CD4-positive, alpha-beta memory T cell (primary cell): ENCODE measurements around the gene FBXW5. TPM values are rescaled to one million over a fixed set of nuclear protein-coding genes. Genes with fewer than 3 reads are reported as not detected.
A peak's percentile ranks its signal among the peaks of the same experiment; 100 is the strongest.

Source experiments
- CTCF ChIA-PET: fragments of 350-600 bp; sonication (Branson Sonifier 250); formaldehyde crosslinking; loops from one replicate; lab custom pipeline; 2021; ENCODE audit warnings: inconsistent platforms; ENCODE audit not compliant: partially characterized antibody; lab: Charles Lee
- POLR2A ChIA-PET: fragments of 350-600 bp; sonication (Branson Sonifier 250); formaldehyde crosslinking; loops from one replicate; lab custom pipeline; 2021; ENCODE audit not compliant: partially characterized antibody; lab: Charles Lee
- DNase-seq, 5 donors: peaks; one replicate each; pipeline versions ENCODE4 v3.0.0 to v3.0.0-alpha.2; 2020 to 2022; ENCODE audit warnings: mixed read lengths in 1 of 5
- H3K27ac ChIP-seq: one replicate; pipeline ENCODE4 v1.7.0; 2013; ENCODE audit warnings: low read depth, low read length
- H3K27me3 ChIP-seq: 2 replicates; pipeline ENCODE4 v1.7.0; 2013; ENCODE audit warnings: mild to moderate bottlenecking, low read length, moderate library complexity; ENCODE audit not compliant: insufficient read depth
- H3K36me3 ChIP-seq: 2 replicates; pipeline ENCODE4 v1.7.0; 2013; ENCODE audit warnings: mild to moderate bottlenecking, low read length, moderate library complexity; ENCODE audit not compliant: insufficient read depth
- H3K4me1 ChIP-seq: 2 replicates; pipeline ENCODE4 v1.7.0; 2013; ENCODE audit warnings: mild to moderate bottlenecking, low read length, moderate library complexity; ENCODE audit not compliant: insufficient read depth
- H3K4me3 ChIP-seq, 2 donors: one replicate each; pipeline ENCODE4 v1.7.0; 2013; ENCODE audit warnings: low read length in 2 of 2, mild to moderate bottlenecking in 1 of 2
- H3K9me3 ChIP-seq, 2 donors: one replicate each; pipeline ENCODE4 v1.7.0; 2013; ENCODE audit warnings: low read length in 2 of 2, control low read depth in 1 of 2; ENCODE audit not compliant: control insufficient read depth in 1 of 2
- H3K27ac Mint-ChIP-seq, 7 donors: one replicate each; pipeline ENCODE4 v1.8.0; 2020 to 2021; ENCODE audit warnings: mixed read lengths in 7 of 7, mild to moderate bottlenecking in 6 of 7, inconsistent platforms in 3 of 7, moderate library complexity in 3 of 7
- H3K27me3 Mint-ChIP-seq, 2 donors: one replicate each; pipeline ENCODE4 v1.8.0; 2020 to 2021; ENCODE audit warnings: mixed read lengths in 2 of 2
- H3K36me3 Mint-ChIP-seq, 2 donors: one replicate each; pipeline ENCODE4 v1.8.0; 2020 to 2021; ENCODE audit warnings: mixed read lengths in 2 of 2, inconsistent platforms in 1 of 2, mild to moderate bottlenecking in 1 of 2
- H3K4me1 Mint-ChIP-seq, 4 donors: one replicate each; pipeline ENCODE4 v1.8.0; 2020 to 2021; ENCODE audit warnings: mixed read lengths in 4 of 4, mild to moderate bottlenecking in 1 of 4
- H3K4me3 Mint-ChIP-seq, 8 donors: one replicate each; pipeline ENCODE4 v1.8.0; 2020 to 2021; ENCODE audit warnings: mixed read lengths in 8 of 8, mild to moderate bottlenecking in 7 of 8, moderate library complexity in 6 of 8, inconsistent platforms in 3 of 8
- H3K9me3 Mint-ChIP-seq, 8 donors: one replicate each; pipeline ENCODE4 v1.8.0; 2020 to 2021; ENCODE audit warnings: mixed read lengths in 8 of 8, mild to moderate bottlenecking in 5 of 8, inconsistent platforms in 3 of 8, moderate library complexity in 1 of 8
- intact Hi-C: fragments of 100-400 bp; cut with micrococcal nuclease; formaldehyde crosslinking; loops from one replicate; pipeline ENCODE4 v1.15.1; 2023
- polyA plus RNA-seq, 2 donors: library from polyadenylated mRNA; unstranded; fragments of 300-500 nt; fragmentation: Illumina TruSeq; gene quantifications; one replicate each; pipeline ENCODE4 v1.2.3, GENCODE V29; 2021
- total RNA-seq, 2 experiments: library from RNA; stranded (reverse); gene quantifications; one replicate each; pipeline ENCODE4 v1.2.3, GENCODE V29; 2021

The FBXW5 gene
- total and polyA plus RNA-seq, 4 experiments from 2014 or later, result 98.6 to 160 (median 122) TPM

GRCh38 chr9:136927343-136928271 lies 16.9 kb downstream of the FBXW5 start:
- H3K4me1 Mint-ChIP-seq, result peaks cover 0 to 10% (median 3%) of the 10 kb centered on the region in 4 donors
- H3K36me3 Mint-ChIP-seq, result peaks cover 7 to 26% of the 10 kb centered on the region in 2 donors
- H3K4me3 Mint-ChIP-seq, result no peak overlapping the region
- no peak overlapping the region for H3K4me3 ChIP-seq
- ChIA-PET POLR2A (no interaction called here), CTCF (interaction anchor here (1.1 to 1.4 kb wide), 2 partner anchors 25 to 30 kb away, joined by 3 read pairs; no protein-coding TSS in a partner anchor)
- no peaks in the 10 kb centered on the region for H3K27me3 ChIP-seq
- no peaks in the 10 kb centered on the region for H3K9me3 ChIP-seq
- H3K27ac ChIP-seq, result no peak overlapping the region
- intact Hi-C loops, result no loop called here
- H3K9me3 Mint-ChIP-seq, result no peaks in the 10 kb centered on the region
- no peak for DNase-seq
- H3K36me3 ChIP-seq, result peaks cover 22% of the 10 kb centered on the region
- no peaks in the 10 kb centered on the region for H3K4me1 ChIP-seq
- H3K27ac Mint-ChIP-seq, result peak overlapping the region in 3 of 7 donors; percentile 27 to 88 (median 48)
- no peaks in the 10 kb centered on the region for H3K27me3 Mint-ChIP-seq

- Histone ChIP-seq H3K9me3 (no peaks in the 10 kb centered on the region), H3K27me3 (no peaks in the 10 kb centered on the region), H3K4me1 (no peaks in the 10 kb centered on the region), H3K27ac (no peak overlapping the region), H3K4me3 (no peak overlapping the region), H3K36me3 (peaks cover 28% of the 10 kb centered on the region)
- no peak overlapping the region for H3K4me3 Mint-ChIP-seq
- CTCF ChIA-PET, result interaction anchor here (1.0 to 1.4 kb wide), 3 partner anchors 24 to 84 kb away, joined by 3 to 4 read pairs (median 3); partner anchors contain the start of gene AJM1
- peaks cover 0 to 10% (median 5%) of the 10 kb centered on the region in 4 donors for H3K4me1 Mint-ChIP-seq
- no peaks in the 10 kb centered on the region for H3K27me3 Mint-ChIP-seq
- intact Hi-C loops, result no loop called here
- POLR2A ChIA-PET, result no interaction called here
- no peaks in the 10 kb centered on the region for H3K9me3 Mint-ChIP-seq
- H3K36me3 Mint-ChIP-seq, result peaks cover 7 to 31% of the 10 kb centered on the region in 2 donors
- no peak for DNase-seq
- H3K27ac Mint-ChIP-seq, result no peak overlapping the region
Observed at GRCh38 chr9:136926749-136927148, 17.8 kb downstream of the FBXW5 start.

GRCh38 chr9:136926154-136926704 lies 18.3 kb downstream of the FBXW5 start:
- Mint-ChIP-seq H3K27ac (no peak overlapping the region), H3K4me3 (no peak overlapping the region), H3K4me1 (peaks cover 0 to 10% (median 5%) of the 10 kb centered on the region in 4 donors), H3K27me3 (no peaks in the 10 kb centered on the region), H3K36me3 (peaks cover 7 to 31% of the 10 kb centered on the region in 2 donors), H3K9me3 (no peaks in the 10 kb centered on the region)
- no peaks in the 10 kb centered on the region for H3K27me3 ChIP-seq
- no peaks in the 10 kb centered on the region for H3K4me1 ChIP-seq
- H3K9me3 ChIP-seq, result no peaks in the 10 kb centered on the region
- no peak for DNase-seq
- ChIA-PET POLR2A (no interaction called here), CTCF (interaction anchor here (1.0 to 1.4 kb wide), 3 partner anchors 23 to 84 kb away, joined by 3 to 4 read pairs (median 3); partner anchors contain the start of gene AJM1)
- no peak overlapping the region for H3K27ac ChIP-seq
- intact Hi-C loops, result no loop called here
- H3K4me3 ChIP-seq, result no peak overlapping the region
- peaks cover 32% of the 10 kb centered on the region for H3K36me3 ChIP-seq

GRCh38 chr9:136925414-136926153 lies 19.0 kb downstream of the FBXW5 start:
- Mint-ChIP-seq H3K27me3 (no peaks in the 10 kb centered on the region), H3K4me3 (no peak overlapping the region), H3K9me3 (no peaks in the 10 kb centered on the region), H3K4me1 (peaks cover 0 to 10% (median 5%) of the 10 kb centered on the region in 4 donors), H3K36me3 (peaks cover 7 to 34% of the 10 kb centered on the region in 2 donors), H3K27ac (no peak overlapping the region)
- Histone ChIP-seq H3K4me3 (no peak overlapping the region), H3K4me1 (no peaks in the 10 kb centered on the region), H3K36me3 (peaks cover 39% of the 10 kb centered on the region), H3K27ac (no peak overlapping the region), H3K9me3 (no peaks in the 10 kb centered on the region), H3K27me3 (no peaks in the 10 kb centered on the region)
- no peak for DNase-seq
- CTCF ChIA-PET, result interaction anchor here (1.0 to 1.4 kb wide), 2 partner anchors 23 to 83 kb away, joined by 3 to 4 read pairs; partner anchors contain the start of gene AJM1
- POLR2A ChIA-PET, result no interaction called here
- intact Hi-C loops, result no loop called here

GRCh38 chr9:136923881-136924280 lies 20.7 kb downstream of the FBXW5 start:
- Mint-ChIP-seq H3K4me1 (peaks cover 0 to 8% (median 4%) of the 10 kb centered on the region in 4 donors), H3K9me3 (no peaks in the 10 kb centered on the region), H3K27me3 (no peaks in the 10 kb centered on the region), H3K4me3 (no peak overlapping the region), H3K36me3 (peaks cover 14 to 44% of the 10 kb centered on the region in 2 donors), H3K27ac (peak overlapping the region in 1 of 7 donors; percentile 44)
- intact Hi-C loops, result no loop called here
- ChIA-PET CTCF (no interaction called here), POLR2A (no interaction called here)
- Histone ChIP-seq H3K4me3 (no peak overlapping the region), H3K27me3 (no peaks in the 10 kb centered on the region), H3K4me1 (no peaks in the 10 kb centered on the region), H3K27ac (no peak overlapping the region), H3K36me3 (peaks cover 51% of the 10 kb centered on the region), H3K9me3 (no peaks in the 10 kb centered on the region)
- DNase-seq, result no peak

- Mint-ChIP-seq H3K36me3 (peaks cover 19 to 42% of the 10 kb centered on the region in 2 donors), H3K4me3 (no peak overlapping the region), H3K4me1 (peaks cover 0 to 6% (median 4%) of the 10 kb centered on the region in 4 donors), H3K27ac (peak overlapping the region in 2 of 7 donors; percentile 17 to 72), H3K9me3 (no peaks in the 10 kb centered on the region), H3K27me3 (no peaks in the 10 kb centered on the region)
- Histone ChIP-seq H3K9me3 (no peaks in the 10 kb centered on the region), H3K4me3 (no peak overlapping the region), H3K36me3 (peaks cover 51% of the 10 kb centered on the region), H3K4me1 (no peaks in the 10 kb centered on the region), H3K27ac (no peak overlapping the region), H3K27me3 (no peaks in the 10 kb centered on the region)
- ChIA-PET CTCF (no interaction called here), POLR2A (no interaction called here)
- intact Hi-C loops, result no loop called here
- no peak for DNase-seq
Observed at GRCh38 chr9:136922540-136922939, 22.0 kb downstream of the FBXW5 start.
